ENCODE results near the gene CCT8. TPM values are rescaled to one million over a fixed set of nuclear protein-coding genes. Genes with fewer than 3 reads are reported as not detected.

CCT8 gene
- total and polyA plus RNA-seq, 2 of the 8 experiments (the other 6 are each of a cell fraction or from before 2014, with no cell fraction given) = 151 to 319 TPM

DNA sequence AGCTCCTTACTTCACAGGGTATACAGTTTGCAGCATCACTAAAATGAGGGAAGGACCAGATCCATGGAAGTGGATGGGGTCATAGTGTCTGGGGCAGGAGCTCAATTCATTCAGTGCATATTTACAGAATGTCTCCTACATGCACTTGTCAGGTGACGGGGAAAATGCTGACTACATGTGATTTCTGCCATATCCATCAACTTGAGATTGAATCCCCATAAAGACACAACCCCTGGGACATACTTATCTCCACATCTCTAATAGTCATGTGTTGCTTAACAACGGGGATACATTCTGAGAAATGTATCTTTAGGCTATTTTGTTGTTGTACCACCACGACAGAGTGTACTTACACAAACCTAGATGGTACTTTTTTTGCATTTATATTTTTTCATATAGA lies 66.3 kb downstream of the CCT8 start (continued):
- TF ChIP-seq, protein P1, sequence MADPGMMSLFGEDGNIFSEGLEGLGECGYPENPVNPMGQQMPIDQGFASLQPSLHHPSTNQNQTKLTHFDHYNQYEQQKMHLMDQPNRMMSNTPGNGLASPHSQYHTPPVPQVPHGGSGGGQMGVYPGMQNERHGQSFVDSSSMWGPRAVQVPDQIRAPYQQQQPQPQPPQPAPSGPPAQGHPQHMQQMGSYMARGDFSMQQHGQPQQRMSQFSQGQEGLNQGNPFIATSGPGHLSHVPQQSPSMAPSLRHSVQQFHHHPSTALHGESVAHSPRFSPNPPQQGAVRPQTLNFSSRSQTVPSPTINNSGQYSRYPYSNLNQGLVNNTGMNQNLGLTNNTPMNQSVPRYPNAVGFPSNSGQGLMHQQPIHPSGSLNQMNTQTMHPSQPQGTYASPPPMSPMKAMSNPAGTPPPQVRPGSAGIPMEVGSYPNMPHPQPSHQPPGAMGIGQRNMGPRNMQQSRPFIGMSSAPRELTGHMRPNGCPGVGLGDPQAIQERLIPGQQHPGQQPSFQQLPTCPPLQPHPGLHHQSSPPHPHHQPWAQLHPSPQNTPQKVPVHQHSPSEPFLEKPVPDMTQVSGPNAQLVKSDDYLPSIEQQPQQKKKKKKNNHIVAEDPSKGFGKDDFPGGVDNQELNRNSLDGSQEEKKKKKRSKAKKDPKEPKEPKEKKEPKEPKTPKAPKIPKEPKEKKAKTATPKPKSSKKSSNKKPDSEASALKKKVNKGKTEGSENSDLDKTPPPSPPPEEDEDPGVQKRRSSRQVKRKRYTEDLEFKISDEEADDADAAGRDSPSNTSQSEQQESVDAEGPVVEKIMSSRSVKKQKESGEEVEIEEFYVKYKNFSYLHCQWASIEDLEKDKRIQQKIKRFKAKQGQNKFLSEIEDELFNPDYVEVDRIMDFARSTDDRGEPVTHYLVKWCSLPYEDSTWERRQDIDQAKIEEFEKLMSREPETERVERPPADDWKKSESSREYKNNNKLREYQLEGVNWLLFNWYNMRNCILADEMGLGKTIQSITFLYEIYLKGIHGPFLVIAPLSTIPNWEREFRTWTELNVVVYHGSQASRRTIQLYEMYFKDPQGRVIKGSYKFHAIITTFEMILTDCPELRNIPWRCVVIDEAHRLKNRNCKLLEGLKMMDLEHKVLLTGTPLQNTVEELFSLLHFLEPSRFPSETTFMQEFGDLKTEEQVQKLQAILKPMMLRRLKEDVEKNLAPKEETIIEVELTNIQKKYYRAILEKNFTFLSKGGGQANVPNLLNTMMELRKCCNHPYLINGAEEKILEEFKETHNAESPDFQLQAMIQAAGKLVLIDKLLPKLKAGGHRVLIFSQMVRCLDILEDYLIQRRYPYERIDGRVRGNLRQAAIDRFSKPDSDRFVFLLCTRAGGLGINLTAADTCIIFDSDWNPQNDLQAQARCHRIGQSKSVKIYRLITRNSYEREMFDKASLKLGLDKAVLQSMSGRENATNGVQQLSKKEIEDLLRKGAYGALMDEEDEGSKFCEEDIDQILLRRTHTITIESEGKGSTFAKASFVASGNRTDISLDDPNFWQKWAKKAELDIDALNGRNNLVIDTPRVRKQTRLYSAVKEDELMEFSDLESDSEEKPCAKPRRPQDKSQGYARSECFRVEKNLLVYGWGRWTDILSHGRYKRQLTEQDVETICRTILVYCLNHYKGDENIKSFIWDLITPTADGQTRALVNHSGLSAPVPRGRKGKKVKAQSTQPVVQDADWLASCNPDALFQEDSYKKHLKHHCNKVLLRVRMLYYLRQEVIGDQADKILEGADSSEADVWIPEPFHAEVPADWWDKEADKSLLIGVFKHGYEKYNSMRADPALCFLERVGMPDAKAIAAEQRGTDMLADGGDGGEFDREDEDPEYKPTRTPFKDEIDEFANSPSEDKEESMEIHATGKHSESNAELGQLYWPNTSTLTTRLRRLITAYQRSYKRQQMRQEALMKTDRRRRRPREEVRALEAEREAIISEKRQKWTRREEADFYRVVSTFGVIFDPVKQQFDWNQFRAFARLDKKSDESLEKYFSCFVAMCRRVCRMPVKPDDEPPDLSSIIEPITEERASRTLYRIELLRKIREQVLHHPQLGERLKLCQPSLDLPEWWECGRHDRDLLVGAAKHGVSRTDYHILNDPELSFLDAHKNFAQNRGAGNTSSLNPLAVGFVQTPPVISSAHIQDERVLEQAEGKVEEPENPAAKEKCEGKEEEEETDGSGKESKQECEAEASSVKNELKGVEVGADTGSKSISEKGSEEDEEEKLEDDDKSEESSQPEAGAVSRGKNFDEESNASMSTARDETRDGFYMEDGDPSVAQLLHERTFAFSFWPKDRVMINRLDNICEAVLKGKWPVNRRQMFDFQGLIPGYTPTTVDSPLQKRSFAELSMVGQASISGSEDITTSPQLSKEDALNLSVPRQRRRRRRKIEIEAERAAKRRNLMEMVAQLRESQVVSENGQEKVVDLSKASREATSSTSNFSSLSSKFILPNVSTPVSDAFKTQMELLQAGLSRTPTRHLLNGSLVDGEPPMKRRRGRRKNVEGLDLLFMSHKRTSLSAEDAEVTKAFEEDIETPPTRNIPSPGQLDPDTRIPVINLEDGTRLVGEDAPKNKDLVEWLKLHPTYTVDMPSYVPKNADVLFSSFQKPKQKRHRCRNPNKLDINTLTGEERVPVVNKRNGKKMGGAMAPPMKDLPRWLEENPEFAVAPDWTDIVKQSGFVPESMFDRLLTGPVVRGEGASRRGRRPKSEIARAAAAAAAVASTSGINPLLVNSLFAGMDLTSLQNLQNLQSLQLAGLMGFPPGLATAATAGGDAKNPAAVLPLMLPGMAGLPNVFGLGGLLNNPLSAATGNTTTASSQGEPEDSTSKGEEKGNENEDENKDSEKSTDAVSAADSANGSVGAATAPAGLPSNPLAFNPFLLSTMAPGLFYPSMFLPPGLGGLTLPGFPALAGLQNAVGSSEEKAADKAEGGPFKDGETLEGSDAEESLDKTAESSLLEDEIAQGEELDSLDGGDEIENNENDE (IDR thresholded peaks at IDR 0.05; ENCODE audit: insufficient replicate concordance, low read length) = no peak
- TF ChIP-seq, protein P2, sequence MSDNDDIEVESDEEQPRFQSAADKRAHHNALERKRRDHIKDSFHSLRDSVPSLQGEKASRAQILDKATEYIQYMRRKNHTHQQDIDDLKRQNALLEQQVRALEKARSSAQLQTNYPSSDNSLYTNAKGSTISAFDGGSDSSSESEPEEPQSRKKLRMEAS (IDR thresholded peaks at IDR 0.05) = no peak
- TF ChIP-seq HDAC2 (IDR thresholded peaks at IDR 0.05; ENCODE audit: borderline replicate concordance in 1 of 2, low read depth in 2 of 2, low read length in 2 of 2) (no peak), JUN (IDR thresholded peaks at IDR 0.05; ENCODE audit: low read depth, low read length) (no peak), TAF7 (optimal IDR thresholded peaks at IDR 0.05; ENCODE audit: borderline replicate concordance, low read depth, low read length) (no peak), RFX5 (IDR thresholded peaks at IDR 0.05; ENCODE audit: borderline replicate concordance, low read depth, low read length) (no peak), BCL11A (IDR thresholded peaks at IDR 0.05; ENCODE audit: low read depth in 2 of 2, low read length in 2 of 2) (no peak)
- TF ChIP-seq, protein P3, sequence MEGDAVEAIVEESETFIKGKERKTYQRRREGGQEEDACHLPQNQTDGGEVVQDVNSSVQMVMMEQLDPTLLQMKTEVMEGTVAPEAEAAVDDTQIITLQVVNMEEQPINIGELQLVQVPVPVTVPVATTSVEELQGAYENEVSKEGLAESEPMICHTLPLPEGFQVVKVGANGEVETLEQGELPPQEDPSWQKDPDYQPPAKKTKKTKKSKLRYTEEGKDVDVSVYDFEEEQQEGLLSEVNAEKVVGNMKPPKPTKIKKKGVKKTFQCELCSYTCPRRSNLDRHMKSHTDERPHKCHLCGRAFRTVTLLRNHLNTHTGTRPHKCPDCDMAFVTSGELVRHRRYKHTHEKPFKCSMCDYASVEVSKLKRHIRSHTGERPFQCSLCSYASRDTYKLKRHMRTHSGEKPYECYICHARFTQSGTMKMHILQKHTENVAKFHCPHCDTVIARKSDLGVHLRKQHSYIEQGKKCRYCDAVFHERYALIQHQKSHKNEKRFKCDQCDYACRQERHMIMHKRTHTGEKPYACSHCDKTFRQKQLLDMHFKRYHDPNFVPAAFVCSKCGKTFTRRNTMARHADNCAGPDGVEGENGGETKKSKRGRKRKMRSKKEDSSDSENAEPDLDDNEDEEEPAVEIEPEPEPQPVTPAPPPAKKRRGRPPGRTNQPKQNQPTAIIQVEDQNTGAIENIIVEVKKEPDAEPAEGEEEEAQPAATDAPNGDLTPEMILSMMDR (IDR thresholded peaks at IDR 0.05; ENCODE audit: control extremely low read depth in 1 of 3, insufficient read depth in 1 of 3, low read depth in 1 of 3, low read length in 3 of 3) = no peak
